Measurements from ENCODE around the gene TCEAL1.

The TCEAL1 gene

GRCh38 chrX:103669745-103670144 lies 41.0 kb downstream of the TCEAL1 start:
- Histone ChIP-seq H3K9me3 (ENCODE audit: insufficient read depth, low read length) (no peaks in the 10 kb centered on the region), H3K36me3 (replicated peaks; ENCODE audit: low read depth, low read length) (peaks cover 4% of the 10 kb centered on the region), H3K4me1 (ENCODE audit: low read length) (no peaks in the 10 kb centered on the region), H3K27ac (ENCODE audit: low read length) (no peak overlapping the region), H3K27me3 (ENCODE audit: low read depth, low read length) (no peaks in the 10 kb centered on the region), H2AFZ (ENCODE audit: low read depth, low read length) (no peak overlapping the region), H3K4me3 (ENCODE audit: low read length) (no peak overlapping the region), H4K20me1 (ENCODE audit: insufficient read depth, low read length) (no peaks in the 10 kb centered on the region), H3K79me2 (ENCODE audit: low read length) (no peaks in the 10 kb centered on the region), H3K4me2 (ENCODE audit: low read length) (no peak overlapping the region), H3K9ac (ENCODE audit: low read length) (no peak overlapping the region)
- TF ChIP-seq, protein P1, sequence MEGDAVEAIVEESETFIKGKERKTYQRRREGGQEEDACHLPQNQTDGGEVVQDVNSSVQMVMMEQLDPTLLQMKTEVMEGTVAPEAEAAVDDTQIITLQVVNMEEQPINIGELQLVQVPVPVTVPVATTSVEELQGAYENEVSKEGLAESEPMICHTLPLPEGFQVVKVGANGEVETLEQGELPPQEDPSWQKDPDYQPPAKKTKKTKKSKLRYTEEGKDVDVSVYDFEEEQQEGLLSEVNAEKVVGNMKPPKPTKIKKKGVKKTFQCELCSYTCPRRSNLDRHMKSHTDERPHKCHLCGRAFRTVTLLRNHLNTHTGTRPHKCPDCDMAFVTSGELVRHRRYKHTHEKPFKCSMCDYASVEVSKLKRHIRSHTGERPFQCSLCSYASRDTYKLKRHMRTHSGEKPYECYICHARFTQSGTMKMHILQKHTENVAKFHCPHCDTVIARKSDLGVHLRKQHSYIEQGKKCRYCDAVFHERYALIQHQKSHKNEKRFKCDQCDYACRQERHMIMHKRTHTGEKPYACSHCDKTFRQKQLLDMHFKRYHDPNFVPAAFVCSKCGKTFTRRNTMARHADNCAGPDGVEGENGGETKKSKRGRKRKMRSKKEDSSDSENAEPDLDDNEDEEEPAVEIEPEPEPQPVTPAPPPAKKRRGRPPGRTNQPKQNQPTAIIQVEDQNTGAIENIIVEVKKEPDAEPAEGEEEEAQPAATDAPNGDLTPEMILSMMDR (IDR thresholded peaks at IDR 0.05; ENCODE audit: low read depth, low read length) = no peak
- no peak for TF ChIP-seq EZH2phosphoT487 (IDR thresholded peaks at IDR 0.05; ENCODE audit: low read depth)

- Histone ChIP-seq H3K36me3 (replicated peaks; ENCODE audit: low read depth, low read length) (peaks cover 35% of the 10 kb centered on the region), H4K20me1 (ENCODE audit: insufficient read depth, low read length) (peaks cover 11% of the 10 kb centered on the region; the same call in 1 of the 2 replicates), H3K9me3 (ENCODE audit: insufficient read depth, low read length) (no peaks in the 10 kb centered on the region), H3K27me3 (ENCODE audit: low read depth, low read length) (no peaks in the 10 kb centered on the region), H3K27ac (ENCODE audit: low read length) (no peak overlapping the region), H3K4me3 (ENCODE audit: low read length) (no peak overlapping the region), H3K9ac (ENCODE audit: low read length) (no peak overlapping the region), H3K79me2 (ENCODE audit: low read length) (0 out of 2 replicates have a peak, but pooled peaks cover 3% of the 10 kb centered on the region), H3K4me2 (ENCODE audit: low read length) (no peak overlapping the region), H3K4me1 (ENCODE audit: low read length) (no peaks in the 10 kb centered on the region), H2AFZ (ENCODE audit: low read depth, low read length) (no peak overlapping the region)
- no peak for TF ChIP-seq EZH2phosphoT487 (IDR thresholded peaks at IDR 0.05; ENCODE audit: low read depth)
Observed at GRCh38 chrX:103674531-103675454, 46.0 kb downstream of the TCEAL1 start.

- H3K27ac ChIP-seq (ENCODE audit: low read length) = no peak overlapping the region
- H3K27me3 ChIP-seq (ENCODE audit: low read depth, low read length) = no peaks in the 10 kb centered on the region
- H2AFZ ChIP-seq (ENCODE audit: low read depth, low read length) = no peak overlapping the region
- H3K9me3 ChIP-seq (ENCODE audit: insufficient read depth, low read length) = no peaks in the 10 kb centered on the region
- H3K4me3 ChIP-seq (ENCODE audit: low read length) = no peak overlapping the region
- no peak overlapping the region for H3K4me2 ChIP-seq (ENCODE audit: low read length)
- no peak overlapping the region for H3K9ac ChIP-seq (ENCODE audit: low read length)
- no peaks in the 10 kb centered on the region for H3K4me1 ChIP-seq (ENCODE audit: low read length)
- no peak for TF ChIP-seq EZH2phosphoT487 (IDR thresholded peaks at IDR 0.05; ENCODE audit: low read depth)
- peaks cover 3% of the 10 kb centered on the region; the same call in 1 of the 2 replicates for H3K79me2 ChIP-seq (ENCODE audit: low read length)
- peaks cover 11% of the 10 kb centered on the region; the same call in 1 of the 2 replicates for H4K20me1 ChIP-seq (ENCODE audit: insufficient read depth, low read length)
- peaks cover 55% of the 10 kb centered on the region for H3K36me3 ChIP-seq (replicated peaks; ENCODE audit: low read depth, low read length)
Observed at GRCh38 chrX:103678199-103678993, 49.6 kb downstream of the TCEAL1 start.

Measured in OCI-LY3 (cell line).